ENCODE measurements around the gene MUC2.

Gene MUC2

GRCh38 chr11:1036931-1037330 lies 37.7 kb upstream of the MUC2 start:
- no peak for DNase-seq

DNA sequence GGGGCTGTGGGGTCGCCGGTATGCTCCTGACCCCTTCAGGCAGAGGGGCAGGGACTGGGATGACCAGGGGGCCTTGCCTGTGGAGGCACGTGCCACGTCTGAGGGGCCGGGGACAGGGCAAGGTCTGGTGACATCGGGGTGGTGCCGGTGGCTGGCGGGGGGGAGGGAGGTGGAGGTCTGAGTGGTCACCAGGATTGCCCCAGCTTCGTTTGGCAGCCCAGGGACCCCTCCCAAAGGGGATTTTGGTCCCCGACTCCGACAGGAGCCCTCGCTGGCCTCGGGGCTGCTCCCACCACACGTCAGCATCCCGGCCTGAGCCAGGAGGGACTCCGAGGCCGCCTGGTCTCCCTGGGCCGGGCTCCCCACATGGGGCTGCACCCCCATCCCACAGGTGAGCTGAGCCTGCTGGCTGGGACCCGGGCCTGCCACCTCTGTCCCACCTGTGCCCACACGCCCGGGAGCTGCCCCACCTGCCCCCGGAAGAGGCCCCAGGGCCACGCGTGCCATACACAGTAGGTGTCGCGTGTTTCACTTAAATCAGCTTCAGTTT lies 37.1 kb upstream of the MUC2 start:
- no peak for DNase-seq

DNA sequence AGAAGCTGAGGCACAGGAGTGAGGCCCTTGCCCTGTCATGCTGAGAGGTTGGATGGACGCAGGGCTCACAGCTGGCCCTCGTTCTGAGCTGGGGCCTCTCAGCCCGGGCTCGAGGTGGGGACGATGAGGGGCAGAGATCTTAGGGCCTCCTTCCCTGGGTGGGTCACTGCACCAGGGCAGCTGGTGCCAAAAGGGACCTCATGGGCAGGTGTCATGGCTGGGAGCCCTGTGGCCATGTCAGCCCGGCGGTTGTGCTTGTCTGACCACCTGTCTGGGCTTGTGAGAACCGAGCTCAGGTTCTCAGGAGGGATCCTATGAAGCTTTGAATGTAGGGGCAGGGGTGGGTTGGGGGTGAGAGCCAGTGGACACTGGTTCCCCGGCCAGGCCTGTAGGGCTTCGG lies 36.3 kb upstream of the MUC2 start:
- no peak for DNase-seq

DNA sequence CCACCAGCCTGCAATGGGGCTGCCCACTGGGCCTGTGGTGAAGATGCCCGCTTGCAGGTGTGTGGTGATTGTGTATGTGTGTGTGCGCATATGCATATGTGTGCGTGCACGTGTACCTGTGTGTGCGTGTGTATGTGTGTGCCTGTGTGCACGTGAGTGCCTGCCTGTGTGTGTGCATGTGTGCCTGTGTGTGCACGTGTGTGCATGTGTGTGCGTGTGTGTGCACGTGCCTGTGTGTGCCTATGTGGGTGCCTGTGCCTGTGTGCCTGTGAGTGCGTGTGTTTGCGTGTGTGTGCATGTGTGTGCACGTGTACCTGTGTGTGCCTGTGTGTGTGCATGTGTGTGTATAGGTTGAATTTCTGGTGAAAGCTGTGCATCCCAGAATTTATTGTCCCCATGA lies 35.8 kb upstream of the MUC2 start:
- no peak for DNase-seq

DNA sequence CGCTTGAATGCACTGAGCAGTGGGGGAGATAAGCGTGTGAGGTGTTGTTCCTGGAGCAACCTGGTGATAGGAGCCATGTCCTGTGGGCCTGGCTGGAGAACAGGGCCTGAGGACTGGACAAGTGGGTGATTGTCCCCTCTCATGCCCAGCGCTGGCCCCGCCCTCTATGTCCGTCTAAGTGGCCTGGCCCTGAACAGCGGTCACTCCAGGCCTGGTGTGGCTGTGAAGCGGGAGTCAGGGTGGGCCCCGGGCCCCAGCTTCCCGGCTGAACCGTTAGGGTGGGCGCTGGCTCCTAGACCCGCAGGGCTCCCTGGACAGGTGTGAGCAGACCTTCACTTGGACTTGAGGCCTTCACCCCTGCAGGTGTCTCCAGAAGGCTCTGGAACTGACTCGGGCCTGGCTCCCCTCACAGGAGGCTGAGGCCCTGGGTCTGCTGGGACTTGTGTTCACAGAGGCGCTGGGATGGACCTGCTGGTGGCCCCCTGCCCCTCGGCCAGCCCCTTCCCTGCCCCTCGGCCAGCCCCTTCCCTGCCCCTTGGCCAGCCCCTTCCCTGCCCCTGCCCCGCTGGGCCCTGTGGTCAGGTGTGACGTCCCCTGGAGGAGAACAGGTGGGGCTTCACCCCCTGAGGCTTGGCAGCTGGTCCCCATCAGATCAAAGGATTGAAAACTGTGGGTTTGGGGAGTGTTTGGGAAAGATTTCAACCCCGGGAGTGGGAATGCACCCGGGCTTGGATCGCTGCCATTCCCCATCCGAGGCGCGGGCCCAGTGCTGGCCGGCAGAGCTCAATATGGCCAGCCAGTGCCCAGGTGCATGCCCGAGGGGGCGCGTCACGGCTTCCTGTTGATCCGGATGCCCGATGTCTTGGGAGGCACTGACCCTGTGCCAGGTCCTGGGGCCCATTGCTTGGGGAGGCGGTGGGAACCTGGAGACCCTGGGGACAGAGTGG lies 34.9 kb upstream of the MUC2 start:
- DNase-seq = no peak

- no peak for DNase-seq
These were observed 34.1 kb upstream of the MUC2 start for GRCh38 chr11:1040428-1041148.

- no peak for DNase-seq
These were observed 33.6 kb upstream of the MUC2 start for GRCh38 chr11:1041149-1041467.

GRCh38 chr11:1041471-1041870 lies 33.2 kb upstream of the MUC2 start:
- DNase-seq = no peak

DNA sequence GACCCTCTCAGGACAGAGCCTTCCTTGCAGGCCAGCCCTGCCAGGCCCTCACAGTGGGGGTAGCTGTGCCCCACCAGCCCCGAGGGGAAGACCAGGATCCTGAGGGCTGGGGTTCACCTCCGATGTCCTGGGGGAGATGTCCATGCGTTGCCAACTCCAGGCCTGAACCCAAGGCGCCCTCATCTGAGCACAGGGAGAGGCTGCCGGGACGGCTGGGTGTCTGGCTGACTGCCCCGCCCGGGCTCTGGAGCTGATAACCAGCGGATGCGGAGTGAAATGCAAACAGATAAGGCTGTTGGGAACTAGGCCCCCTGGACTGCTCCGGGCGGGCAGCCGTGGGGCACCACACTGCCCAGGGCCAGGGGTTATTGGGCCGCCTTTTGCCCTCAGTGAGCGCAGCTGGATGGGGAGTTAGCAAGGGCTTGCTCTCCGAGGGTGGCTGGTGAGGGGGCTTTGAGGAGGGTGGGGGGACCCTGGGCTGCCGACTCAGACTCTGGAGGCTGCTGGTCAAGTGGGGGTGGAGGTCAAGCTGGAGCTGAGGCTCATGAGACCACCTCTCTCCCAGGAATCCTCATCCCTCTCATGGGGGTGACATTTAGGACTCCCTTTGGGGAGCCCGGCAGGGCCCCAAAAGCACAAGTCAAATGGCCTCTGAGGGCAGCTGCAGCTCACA lies 32.6 kb upstream of the MUC2 start:
- DNase-seq = no peak

- DNase-seq = no peak
These were observed 31.8 kb upstream of the MUC2 start for GRCh38 chr11:1042626-1043562.

DNA sequence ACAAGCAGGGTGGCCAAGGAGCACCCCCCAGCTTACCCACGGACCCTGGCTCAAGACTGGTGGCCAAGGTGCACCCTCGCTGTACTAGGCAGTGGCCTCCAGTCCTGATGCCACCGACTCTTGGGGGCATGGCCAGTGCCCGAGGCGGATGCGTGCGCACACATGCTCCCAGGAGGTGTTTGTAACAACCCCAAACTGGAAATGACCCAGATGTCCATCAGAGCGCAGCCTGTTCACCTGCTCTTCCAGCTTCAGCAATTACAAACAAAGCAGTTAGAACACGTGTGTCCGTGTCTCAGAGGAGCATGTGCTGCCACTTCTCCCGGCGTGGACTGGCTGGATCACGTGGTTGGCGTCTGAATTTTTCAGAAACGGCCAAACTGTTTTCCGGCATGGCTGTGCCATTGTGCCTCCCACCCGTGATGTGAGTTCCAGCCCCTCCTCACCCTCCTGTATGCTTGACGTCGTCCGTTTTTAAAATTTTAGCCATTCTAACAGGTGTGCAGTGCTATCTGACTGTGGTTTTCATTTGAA lies 31.0 kb upstream of the MUC2 start:
- DNase-seq = no peak

- DNase-seq = no peak
These were observed 30.5 kb upstream of the MUC2 start for GRCh38 chr11:1044160-1044559.

- no peak for DNase-seq
These were observed 27.0 kb upstream of the MUC2 start for GRCh38 chr11:1047595-1048156.

GRCh38 chr11:1048375-1049070 lies 26.2 kb upstream of the MUC2 start:
- no peak for DNase-seq

- DNase-seq = no peak
These were observed 25.6 kb upstream of the MUC2 start for GRCh38 chr11:1049071-1049405.

DNA sequence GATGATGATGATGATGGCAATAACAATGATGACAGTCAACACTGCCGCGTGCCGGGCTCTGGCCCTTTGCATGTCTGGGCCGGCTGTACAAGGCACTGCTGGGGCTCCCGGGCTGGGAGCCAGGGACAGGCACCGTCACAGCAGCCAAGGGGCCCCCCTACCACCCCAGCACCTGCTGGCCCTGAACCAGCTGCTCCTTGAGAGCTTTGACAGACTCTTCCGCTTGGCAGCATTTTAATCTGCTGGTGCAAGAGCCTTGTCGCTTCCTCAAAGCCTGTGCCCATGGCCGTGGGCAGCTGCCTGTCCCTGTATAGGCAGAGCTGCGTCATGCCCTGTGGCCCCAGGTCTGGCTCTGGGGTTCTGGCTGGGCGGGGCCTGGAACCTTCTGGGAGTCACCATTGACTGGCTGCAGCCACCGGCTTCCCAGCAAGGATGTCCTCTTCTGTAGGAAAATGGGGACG lies 25.2 kb upstream of the MUC2 start:
- DNase-seq = no peak

- no peak for DNase-seq
These were observed 24.6 kb upstream of the MUC2 start for GRCh38 chr11:1049911-1050580.

GRCh38 chr11:1050581-1051355 lies 23.9 kb upstream of the MUC2 start:
- peak; percentile 79 for DNase-seq

DNA sequence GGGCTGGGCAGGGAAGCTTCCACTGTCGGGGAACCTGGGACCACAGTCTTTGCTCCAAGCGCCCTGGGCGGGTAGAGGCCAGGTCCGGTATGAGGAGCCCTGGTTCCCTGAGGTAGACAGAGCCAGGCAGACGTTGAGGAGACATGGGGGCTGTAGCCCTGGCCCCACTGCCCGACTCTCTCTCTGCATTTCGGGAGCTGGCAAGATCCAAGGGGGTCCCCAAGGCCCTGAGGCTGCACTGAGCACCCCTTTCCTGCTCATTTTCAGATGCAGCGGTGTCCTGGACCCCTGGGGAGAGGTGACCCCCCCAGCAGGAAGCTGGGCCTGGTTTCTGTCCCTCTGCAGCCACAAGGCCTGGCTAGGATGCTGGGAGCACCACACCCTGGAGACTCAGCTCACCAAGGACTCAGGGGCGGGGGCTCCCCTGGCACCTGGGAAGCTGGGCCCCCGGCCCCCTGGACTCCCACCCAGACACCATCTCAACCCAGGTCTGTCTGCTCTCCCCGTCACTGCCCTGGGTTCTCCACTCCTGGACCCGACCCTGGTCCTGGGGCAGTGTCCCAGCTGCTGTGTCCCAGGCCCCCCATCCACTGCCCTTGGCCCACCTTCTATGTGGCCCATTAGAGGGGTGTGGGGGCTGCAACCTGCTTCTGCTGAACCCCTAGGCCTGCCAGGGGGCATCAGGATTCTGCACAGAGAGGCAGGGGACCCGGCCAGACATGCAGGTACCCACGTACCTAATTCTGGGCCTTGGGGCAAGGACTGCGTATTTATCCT lies 23.1 kb upstream of the MUC2 start:
- no peak for DNase-seq

Measured in stimulated activated CD4-positive, alpha-beta T cell treated with anti-CD3 and anti-CD28 coated beads, Interleukin-15, amount 100 ng/mL, for 24 hours (primary cell).